Hepatocyte (in vitro differentiated cells): ENCODE data around the gene TMA7B. TPM values are rescaled to one million over a fixed set of nuclear protein-coding genes. Genes with fewer than 3 reads are reported as not detected.

Experiments
- DNase-seq: peaks from one replicate; pipeline ENCODE4 v3.0.0-alpha.2; 2016; ENCODE audit warnings: low spot score
- H2AFZ ChIP-seq: fragments of 200-600 bp; sonication (generic); 2 replicates; pipeline ENCODE4 v1.6.0; 2016; ENCODE audit warnings: antibody characterized with exemption, mild to moderate bottlenecking
- H3K27ac ChIP-seq: fragments of 200-600 bp; sonication (generic); 2 replicates; pipeline ENCODE4 v1.5.1; 2016; ENCODE audit warnings: mild to moderate bottlenecking
- H3K27me3 ChIP-seq: fragments of 200-600 bp; sonication (generic); 2 replicates; pipeline ENCODE4 v1.6.1; 2016
- H3K36me3 ChIP-seq: fragments of 200-600 bp; sonication (generic); replicated peaks from 2 replicates; pipeline ENCODE4 v1.5.1; 2016; ENCODE audit warnings: low read depth; ENCODE audit not compliant: insufficient read depth
- H3K4me1 ChIP-seq: fragments of 200-600 bp; sonication (generic); 2 replicates; pipeline ENCODE4 v1.5.1; 2016; ENCODE audit warnings: mild to moderate bottlenecking, moderate library complexity; ENCODE audit not compliant: insufficient read depth
- H3K4me2 ChIP-seq: fragments of 200-600 bp; sonication (generic); 2 replicates; pipeline ENCODE4 v1.6.0; 2016
- H3K4me3 ChIP-seq: fragments of 200-600 bp; sonication (generic); 2 replicates; pipeline ENCODE4 v1.5.1; 2016; ENCODE audit warnings: mild to moderate bottlenecking
- H3K79me2 ChIP-seq: fragments of 200-600 bp; sonication (generic); 2 replicates; pipeline ENCODE4 v1.6.0; 2017; ENCODE audit warnings: mild to moderate bottlenecking
- H3K9me2 ChIP-seq: fragments of 200-600 bp; sonication (generic); replicated peaks from 2 replicates; pipeline ENCODE4 v1.6.0; 2017; ENCODE audit warnings: mild to moderate bottlenecking; ENCODE audit not compliant: insufficient read depth
- H3K9me3 ChIP-seq: fragments of 200-600 bp; sonication (generic); 2 replicates; pipeline ENCODE4 v1.5.1; 2016; ENCODE audit warnings: low read depth, mild to moderate bottlenecking
- H4K20me1 ChIP-seq: fragments of 200-600 bp; sonication (generic); 2 replicates; pipeline ENCODE4 v1.6.0; 2016; ENCODE audit warnings: mild to moderate bottlenecking; ENCODE audit not compliant: insufficient read depth, poor library complexity, severe bottlenecking
- CTCF ChIP-seq: fragments of 200-600 bp; sonication (generic); IDR thresholded peaks from 2 replicates; pipeline ENCODE4 v1.5.1; 2016; ENCODE audit warnings: antibody characterized with exemption, mild to moderate bottlenecking; ENCODE audit not compliant: poor library complexity
- EZH2 ChIP-seq: fragments of 200-600 bp; sonication (generic); IDR thresholded peaks from 2 replicates; pipeline ENCODE4 v1.6.1; 2016; ENCODE audit warnings: antibody characterized with exemption, mild to moderate bottlenecking, borderline replicate concordance
- EZH2phosphoT487 ChIP-seq: fragments of 200-600 bp; sonication (generic); IDR thresholded peaks from one replicate; pipeline ENCODE4 v1.6.1; 2018; ENCODE audit warnings: antibody characterized with exemption, mild to moderate bottlenecking, low read depth, moderate library complexity; ENCODE audit not compliant: unreplicated experiment, severe bottlenecking
- WGBS: methylation state at CpG from one replicate; pipeline ENCODE4 v1.1.6; 2016; ENCODE audit warnings: low lambda C conversion rate; ENCODE audit errors: missing lambda C conversion rate; 5-methylcytosine and 5-hydroxymethylcytosine counted together
- polyA plus RNA-seq: library from polyadenylated mRNA; unstranded; fragments of >200 nt; fragmentation: Nextera tagmentation; extraction: Ambion mirVana; gene quantifications from 2 replicates; pipeline ENCODE4 v1.2.1, GENCODE V29; 2016
- total RNA-seq: library from RNA; depleted of rRNA; stranded (reverse); fragments of >200 nt; gene quantifications from 2 replicates; pipeline ENCODE4 v1.2.3, GENCODE V29; 2014

Gene TMA7B
- total and polyA plus RNA-seq, 2 experiments from 2014 or later = not detected

DNA sequence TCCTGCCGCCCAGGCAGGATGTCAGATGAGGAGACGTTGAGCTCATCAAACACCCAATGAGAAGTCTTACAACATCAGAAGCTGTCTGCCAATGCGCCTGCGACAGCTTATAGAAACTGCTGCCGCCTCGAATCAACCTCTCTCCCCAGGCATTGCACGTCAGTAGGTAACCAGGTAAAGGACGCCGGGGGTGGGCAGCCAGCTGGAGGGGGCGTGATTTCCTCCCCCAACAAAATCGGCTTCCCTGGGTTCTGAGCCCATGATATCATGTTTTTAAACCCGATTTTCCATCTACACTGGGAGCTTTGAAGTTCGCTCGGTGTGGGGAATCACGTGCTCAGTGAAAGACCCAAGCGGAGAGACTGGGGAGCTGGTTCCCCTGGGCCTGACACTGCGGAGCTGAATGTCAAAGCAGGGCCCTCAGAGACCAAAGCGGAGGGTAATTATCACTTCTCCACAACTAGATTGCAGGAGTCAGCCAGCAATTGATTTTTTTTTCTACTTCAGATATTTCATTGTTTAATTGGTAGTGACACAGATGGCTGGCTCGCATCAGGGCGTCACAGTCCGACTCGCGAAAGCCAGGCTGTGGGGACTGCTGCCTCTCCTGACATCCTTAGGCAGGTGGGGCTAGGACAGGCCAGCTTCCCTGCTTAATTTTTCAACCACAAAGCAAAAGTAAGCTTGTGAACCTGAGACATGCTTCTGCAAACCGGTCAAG lies 49.9 kb downstream of the TMA7B start:
- H3K27me3 ChIP-seq = no peaks in the 10 kb centered on the region
- no peak overlapping the region for H2AFZ ChIP-seq
- H3K36me3 ChIP-seq = no peaks in the 10 kb centered on the region
- no peak overlapping the region for H3K27ac ChIP-seq
- no peaks in the 10 kb centered on the region for H3K9me3 ChIP-seq
- no peak for DNase-seq
- peaks cover 39% of the 10 kb centered on the region for H3K79me2 ChIP-seq
- H3K4me3 ChIP-seq = no peak overlapping the region
- peaks cover 27% of the 10 kb centered on the region for H3K4me1 ChIP-seq
- H4K20me1 ChIP-seq = peaks cover 10% of the 10 kb centered on the region
- H3K9me2 ChIP-seq = no peaks in the 10 kb centered on the region
- no peak overlapping the region for H3K4me2 ChIP-seq
- 81% methylated on average over 24 of the region's 24 CpGs for WGBS
- TF ChIP-seq CTCF (no peak), EZH2 (no peak), EZH2phosphoT487 (no peak)

- Histone ChIP-seq H3K27ac (no peak overlapping the region), H3K9me2 (no peaks in the 10 kb centered on the region), H3K27me3 (no peaks in the 10 kb centered on the region), H2AFZ (no peak overlapping the region), H3K9me3 (no peaks in the 10 kb centered on the region), H4K20me1 (peaks cover 10% of the 10 kb centered on the region), H3K36me3 (no peaks in the 10 kb centered on the region), H3K4me1 (peaks cover 31% of the 10 kb centered on the region), H3K4me2 (no peak overlapping the region), H3K79me2 (peaks cover 34% of the 10 kb centered on the region), H3K4me3 (no peak overlapping the region)
- TF ChIP-seq EZH2phosphoT487 (no peak), CTCF (no peak), EZH2 (no peak)
- WGBS = 88% methylated on average over 6 of the region's 6 CpGs
- no peak for DNase-seq
These were observed 50.5 kb downstream of the TMA7B start for GRCh38 chr22:40010746-40011145.

Other genes with a start within 250 kb of the TMA7B start
- gene ENTHD1, start 66.6 kb upstream of the TMA7B start, total RNA-seq = not detected in 2 replicates
- not detected in 2 replicates for gene ENTHD1, start 66.6 kb upstream of the TMA7B start, polyA plus RNA-seq
- gene GRAP2, start 59.3 kb upstream of the TMA7B start, total RNA-seq = 0.12 TPM in 1 of 2 replicates, not detected in the other
- gene GRAP2, start 59.3 kb upstream of the TMA7B start, polyA plus RNA-seq = 0.51 TPM in 1 of 2 replicates, not detected in the other
- gene FAM83F, start 34.6 kb downstream of the TMA7B start, total RNA-seq = 10.4 and 12.8 TPM in 2 replicates
- gene FAM83F, start 34.6 kb downstream of the TMA7B start, polyA plus RNA-seq = 10.8 and 16.5 TPM in 2 replicates
- 25.8 TPM in 2 replicates for gene TNRC6B, start 217.5 kb downstream of the TMA7B start, total RNA-seq
- 23.7 and 30.8 TPM in 2 replicates for gene TNRC6B, start 217.5 kb downstream of the TMA7B start, polyA plus RNA-seq